B cell (primary cell): ENCODE measurements around the gene TXLNA. TPM values are rescaled to one million over a fixed set of nuclear protein-coding genes. Genes with fewer than 3 reads are reported as not detected.
A peak's percentile ranks its signal among the peaks of the same experiment; 100 is the strongest.

Experiments used
- ATAC-seq: fragments of 200-7000 bp; cut with Tn5 transposase; one replicate; pipeline ENCODE4 v1.10.0; 2021; ENCODE audit warnings: low read depth, mild to moderate bottlenecking, moderate number of reproducible peaks, moderate library complexity
- CTCF ChIA-PET: fragments of 350-600 bp; sonication (Branson Sonifier 250); formaldehyde crosslinking; loops from one replicate; lab custom pipeline; 2021; ENCODE audit warnings: antibody characterized with exemption, inconsistent platforms; lab: Charles Lee
- POLR2A ChIA-PET: fragments of 350-600 bp; sonication (Branson Sonifier 250); formaldehyde crosslinking; loops from one replicate; lab custom pipeline; 2021; ENCODE audit warnings: antibody characterized with exemption; lab: Charles Lee
- DNase-seq: peaks from one replicate; pipeline ENCODE4 v3.0.0; 2013
- H2AFZ ChIP-seq: 2 replicates; pipeline ENCODE4 v1.6.1; 2012; ENCODE audit warnings: mild to moderate bottlenecking, low read depth, low read length; ENCODE audit not compliant: insufficient read depth, poor library complexity, severe bottlenecking
- H3K27ac ChIP-seq, 2 donors: 1 replicate in 1 of 2; 2 replicates in 1 of 2; pipeline ENCODE4 v1.5.1; 2012 to 2013; ENCODE audit warnings: low read length in 2 of 2, mild to moderate bottlenecking in 2 of 2, moderate library complexity in 1 of 2
- H3K27me3 ChIP-seq, 4 experiments: fragments of 200-600 bp in 1 of 4; sonication (generic) in 1 of 4; replicated peaks in 1 of 4; 1 replicate in 2 of 4; 2 replicates in 2 of 4; pipeline versions ENCODE4 v1.6.1 to v1.7.0; 2013 to 2016; ENCODE audit warnings: low read length in 3 of 4, mild to moderate bottlenecking in 2 of 4, mixed read lengths in 1 of 4, moderate library complexity in 1 of 4; ENCODE audit not compliant: insufficient read depth in 4 of 4, control insufficient read depth in 3 of 4; ENCODE audit errors: control extremely low read depth in 1 of 4
- H3K36me3 ChIP-seq, 2 experiments: replicated peaks in 1 of 2; 1 replicate in 1 of 2; 2 replicates in 1 of 2; pipeline versions ENCODE4 v1.6.1 to v1.7.1; 2013; ENCODE audit warnings: low read length in 1 of 2; ENCODE audit not compliant: insufficient read depth in 2 of 2, control insufficient read depth in 1 of 2; ENCODE audit errors: control extremely low read depth in 1 of 2, extremely low read depth in 1 of 2
- H3K4me1 ChIP-seq, 2 donors: fragments of 200-600 bp in 1 of 2; sonication (generic) in 1 of 2; 1 replicate in 1 of 2; 2 replicates in 1 of 2; pipeline versions ENCODE4 v1.5.1 to v1.6.1; 2013 to 2017; ENCODE audit warnings: low read length in 2 of 2; ENCODE audit not compliant: control insufficient read depth in 2 of 2, insufficient read depth in 2 of 2
- H3K4me2 ChIP-seq: replicated peaks from 2 replicates; pipeline ENCODE3; 2012; ENCODE audit warnings: mild to moderate bottlenecking, low read depth, low read length; ENCODE audit not compliant: poor library complexity, severe bottlenecking
- H3K4me3 ChIP-seq, 5 experiments: fragments of 200-600 bp in 1 of 5; sonication (generic) in 1 of 5; 1 replicate in 3 of 5; 2 replicates in 2 of 5; pipeline versions ENCODE4 v1.5.1 to v1.7.0; 2011 to 2016; ENCODE audit warnings: low read length in 4 of 5, mild to moderate bottlenecking in 4 of 5, low read depth in 2 of 5, control low read depth in 1 of 5, moderate library complexity in 1 of 5; ENCODE audit not compliant: insufficient read depth in 1 of 5; ENCODE audit errors: control extremely low read depth in 1 of 5, extremely low read depth in 1 of 5
- H3K79me2 ChIP-seq: fragments of 200-600 bp; sonication (generic); one replicate; pipeline ENCODE4 v1.6.0; 2016; ENCODE audit warnings: low read length; ENCODE audit not compliant: control insufficient read depth, insufficient read depth
- H3K9ac ChIP-seq: fragments of 200-600 bp; sonication (generic); 2 replicates; pipeline ENCODE4 v1.6.1; 2017; ENCODE audit warnings: mild to moderate bottlenecking, low read length, moderate library complexity
- H3K9me3 ChIP-seq, 3 donors: one replicate each; pipeline versions ENCODE4 v1.6.1 to v1.7.1; 2013; ENCODE audit warnings: low read length in 2 of 3; ENCODE audit not compliant: control insufficient read depth in 2 of 3, insufficient read depth in 1 of 3; ENCODE audit errors: control extremely low read depth in 1 of 3
- H4K20me1 ChIP-seq: 2 replicates; pipeline ENCODE4 v1.6.0; 2012; ENCODE audit warnings: mild to moderate bottlenecking, low read length; ENCODE audit not compliant: insufficient read depth, control insufficient read depth, poor library complexity, severe bottlenecking
- H3K27ac Mint-ChIP-seq: one replicate; pipeline ENCODE4 v1.8.0; 2021; ENCODE audit warnings: mixed read lengths
- H3K27me3 Mint-ChIP-seq: one replicate; pipeline ENCODE4 v1.8.0; 2021; ENCODE audit warnings: mixed read lengths
- H3K4me1 Mint-ChIP-seq: one replicate; pipeline ENCODE4 v1.8.0; 2021; ENCODE audit warnings: mixed read lengths
- H3K4me3 Mint-ChIP-seq: one replicate; pipeline ENCODE4 v1.8.0; 2021; ENCODE audit warnings: mixed read lengths
- H3K9me3 Mint-ChIP-seq: one replicate; pipeline ENCODE4 v1.8.0; 2022; ENCODE audit warnings: mixed read lengths; ENCODE audit not compliant: insufficient read depth
- EZH2 ChIP-seq: IDR thresholded peaks from 2 replicates; pipeline ENCODE4 v1.6.1; 2012; ENCODE audit warnings: borderline replicate concordance, low read depth, mild to moderate bottlenecking, moderate library complexity, low read length; ENCODE audit not compliant: insufficient read depth, poor library complexity, severe bottlenecking
- WGBS: methylation state at CpG from one replicate; pipeline ENCODE4 v1.1.5; 2013; ENCODE audit warnings: missing lambda C conversion rate; ENCODE audit not compliant: insufficient coverage; 5-methylcytosine and 5-hydroxymethylcytosine counted together
- intact Hi-C: fragments of 100-400 bp; cut with micrococcal nuclease; formaldehyde crosslinking; loops from one replicate; pipeline ENCODE4 v1.10.0; 2022
- polyA plus RNA-seq: library from polyadenylated mRNA; depleted of rRNA; stranded (reverse); fragments of >200 nt; gene quantifications from 2 replicates; pipeline ENCODE4 v1.2.3, GENCODE V29; 2012
- total RNA-seq, 2 donors: library from RNA; stranded (reverse); fragments of 120-200 nt in 1 of 2; gene quantifications; 1 replicate in 1 of 2; 2 replicates in 1 of 2; pipeline versions ENCODE4 v1.2.3 to v1.2.4, GENCODE V29; 2013 to 2022
- TF ChIP-seq, protein P1 (sequence below): fragments of 200-600 bp; IDR thresholded peaks from one replicate; pipeline ENCODE4 v1.8.0; 2022; ENCODE audit warnings: antibody characterized with exemption, mild to moderate bottlenecking

Gene TXLNA
- total and polyA plus RNA-seq, 2 donors (not counting 1 experiment from before 2014, with no cell fraction given): 23.0 to 38.3 TPM

DNA sequence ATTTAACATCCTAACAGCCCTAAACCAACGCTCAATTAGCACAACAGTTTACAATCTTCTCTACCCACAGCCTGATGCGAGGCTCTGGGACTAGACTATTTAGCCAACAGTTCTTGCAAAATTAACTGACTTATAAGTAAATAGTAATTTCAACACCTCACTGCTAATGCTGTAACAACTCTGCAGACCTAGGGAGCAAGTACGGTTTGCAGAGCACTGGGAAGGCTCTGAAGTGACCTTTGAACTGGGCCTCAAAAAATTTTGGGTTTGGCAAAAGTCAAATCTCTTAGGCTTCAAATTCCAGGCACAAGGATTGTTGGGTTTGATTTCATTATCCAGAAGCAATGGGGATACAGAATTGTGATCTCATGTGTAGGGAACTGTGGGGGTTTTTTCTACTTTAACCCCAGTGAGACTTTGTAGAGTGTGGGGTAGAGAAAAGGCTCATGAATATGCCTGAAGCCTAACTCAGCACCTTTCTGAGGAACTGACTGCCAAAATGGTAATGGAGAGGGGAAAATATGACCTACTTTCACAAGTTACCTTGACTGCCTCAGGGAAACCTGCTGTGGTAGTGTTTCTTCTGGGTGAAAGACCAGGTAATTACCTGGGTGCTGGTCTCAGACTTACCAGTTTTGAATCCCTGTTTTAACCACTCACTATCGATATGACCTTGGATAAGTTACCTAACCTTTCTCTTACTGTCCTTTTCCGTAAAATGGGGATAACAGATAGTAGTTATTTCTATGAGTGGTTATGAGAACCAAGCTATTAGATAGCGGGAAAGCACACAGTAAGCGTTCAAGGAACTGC, 889 bp upstream of the TXLNA start:
- Histone ChIP-seq H3K79me2 (peaks cover 34% of the 10 kb centered on the region), H2AFZ (peak overlapping the region; percentile 85), H3K27me3 (no peaks in the 10 kb centered on the region), H3K4me3 (peak overlapping the region in 3 of 5 experiments; percentile 47 to 92 (median 80)), H3K36me3 (peaks cover 0 to 12% of the 10 kb centered on the region in 2 experiments), H3K27ac (peak overlapping the region; percentile 76 to 90), H3K9ac (peak overlapping the region; percentile 82), H4K20me1 (peaks cover 14% of the 10 kb centered on the region), H3K9me3 (no peaks in the 10 kb centered on the region), H3K4me1 (peaks cover 17 to 31% of the 10 kb centered on the region in 2 donors), H3K4me2 (peak overlapping the region; percentile 99)
- H3K27ac Mint-ChIP-seq: peak overlapping the region; percentile 99
- intact Hi-C loops: loop anchor here (1.0 to 2.0 kb wide), 6 partner anchors 22 to 216 kb away; partner anchors contain the start of genes BSDC1, CCDC28B, EIF3I and IQCC
- TF ChIP-seq EZH2: no peak
- TF ChIP-seq, protein P1, sequence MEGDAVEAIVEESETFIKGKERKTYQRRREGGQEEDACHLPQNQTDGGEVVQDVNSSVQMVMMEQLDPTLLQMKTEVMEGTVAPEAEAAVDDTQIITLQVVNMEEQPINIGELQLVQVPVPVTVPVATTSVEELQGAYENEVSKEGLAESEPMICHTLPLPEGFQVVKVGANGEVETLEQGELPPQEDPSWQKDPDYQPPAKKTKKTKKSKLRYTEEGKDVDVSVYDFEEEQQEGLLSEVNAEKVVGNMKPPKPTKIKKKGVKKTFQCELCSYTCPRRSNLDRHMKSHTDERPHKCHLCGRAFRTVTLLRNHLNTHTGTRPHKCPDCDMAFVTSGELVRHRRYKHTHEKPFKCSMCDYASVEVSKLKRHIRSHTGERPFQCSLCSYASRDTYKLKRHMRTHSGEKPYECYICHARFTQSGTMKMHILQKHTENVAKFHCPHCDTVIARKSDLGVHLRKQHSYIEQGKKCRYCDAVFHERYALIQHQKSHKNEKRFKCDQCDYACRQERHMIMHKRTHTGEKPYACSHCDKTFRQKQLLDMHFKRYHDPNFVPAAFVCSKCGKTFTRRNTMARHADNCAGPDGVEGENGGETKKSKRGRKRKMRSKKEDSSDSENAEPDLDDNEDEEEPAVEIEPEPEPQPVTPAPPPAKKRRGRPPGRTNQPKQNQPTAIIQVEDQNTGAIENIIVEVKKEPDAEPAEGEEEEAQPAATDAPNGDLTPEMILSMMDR: no peak
- ATAC-seq: no peak
- H3K4me1 Mint-ChIP-seq: peaks cover 29% of the 10 kb centered on the region
- WGBS: 100% methylated on average over 2 of the region's 7 CpGs
- ChIA-PET POLR2A (interaction anchor here (0.6 to 2.0 kb wide), 9 partner anchors 22 to 158 kb away, joined by 3 to 11 read pairs (median 4); partner anchors contain the start of genes CCDC28B, KPNA6, MARCKSL1 and TMEM39B), CTCF (interaction anchor here (0.6 to 2.0 kb wide), 7 partner anchors 20 to 215 kb away, joined by 3 to 6 read pairs (median 3); partner anchors contain the start of genes BSDC1 and KPNA6)
- DNase-seq: no peak
- H3K9me3 Mint-ChIP-seq: no peaks in the 10 kb centered on the region
- H3K4me3 Mint-ChIP-seq: peak overlapping the region; percentile 96
- no peaks in the 10 kb centered on the region for H3K27me3 Mint-ChIP-seq
